Epithelial cell of esophagus (primary cell): ENCODE data around the gene ADAM17.
A peak's percentile ranks its signal among the peaks of the same experiment; 100 is the strongest.
"Not testable (repeated sequence)": the region's sequence is repeated elsewhere in the genome, so short reads cannot be mapped to it uniquely, and the experiment has no call there.

ENCODE experiments used
- DNase-seq: peaks from one replicate; pipeline ENCODE4 v3.0.0; 2010; ENCODE audit warnings: low read depth
- H3K4me3 ChIP-seq: 2 replicates; pipeline ENCODE4 v1.5.1; 2011; ENCODE audit warnings: mild to moderate bottlenecking, low read length, control low read depth
- CTCF ChIP-seq: IDR thresholded peaks from 2 replicates; pipeline ENCODE4 v1.5.1; 2011; ENCODE audit warnings: low read depth, mild to moderate bottlenecking, low read length, control low read depth, inconsistent platforms; ENCODE audit not compliant: insufficient read depth; ENCODE audit errors: missing control alignments

Gene ADAM17

DNA sequence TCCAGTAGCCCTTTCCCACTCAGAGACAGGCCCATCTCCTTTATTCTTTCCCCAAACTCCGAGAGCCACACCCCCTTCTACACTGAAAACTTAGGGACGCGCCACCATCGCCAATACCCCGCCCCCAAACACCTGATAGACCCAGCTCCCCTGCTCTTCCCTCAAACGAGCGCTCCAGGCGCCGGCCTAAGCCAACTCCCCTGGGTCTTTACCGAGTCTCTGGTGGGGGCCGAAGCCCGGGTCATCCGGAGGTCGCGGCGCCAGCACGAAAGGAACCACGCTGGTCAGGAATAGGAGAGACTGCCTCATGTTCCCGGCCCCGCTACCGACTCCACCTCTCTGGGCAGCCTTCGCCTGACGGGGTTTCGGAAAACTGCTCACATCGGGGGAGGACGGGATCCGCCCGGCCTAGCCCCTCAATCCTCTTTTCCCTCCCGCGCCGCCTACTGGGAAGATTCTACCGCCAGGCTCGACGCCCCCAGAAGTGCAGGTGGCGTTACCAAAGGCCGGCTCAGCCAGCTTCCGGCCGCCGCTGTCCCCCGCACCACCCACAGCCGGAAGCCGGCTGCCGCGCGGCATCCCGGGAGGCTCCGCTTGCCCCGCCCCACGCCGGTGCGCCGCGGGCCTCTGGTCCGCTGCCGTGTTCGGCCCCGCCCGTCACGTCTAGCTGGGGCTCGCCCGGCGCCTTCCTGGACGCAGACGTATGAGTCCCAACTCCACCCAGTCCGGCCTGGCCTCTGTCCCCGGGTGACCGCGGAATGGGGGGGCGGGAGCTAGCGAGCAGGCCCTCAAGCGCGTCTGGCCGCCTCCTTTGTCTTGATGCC is at the start of gene ADAM17:
TSS of gene ADAM17 (minus strand) at position 534 of the 824 bp plus-strand sequence. CDS start at position 309, 225 bp downstream.
- TF ChIP-seq CTCF: peak; percentile 44
- DNase-seq: peak; percentile 98
- H3K4me3 ChIP-seq: peak within 1 kb of the TSS; percentile 67

DNA sequence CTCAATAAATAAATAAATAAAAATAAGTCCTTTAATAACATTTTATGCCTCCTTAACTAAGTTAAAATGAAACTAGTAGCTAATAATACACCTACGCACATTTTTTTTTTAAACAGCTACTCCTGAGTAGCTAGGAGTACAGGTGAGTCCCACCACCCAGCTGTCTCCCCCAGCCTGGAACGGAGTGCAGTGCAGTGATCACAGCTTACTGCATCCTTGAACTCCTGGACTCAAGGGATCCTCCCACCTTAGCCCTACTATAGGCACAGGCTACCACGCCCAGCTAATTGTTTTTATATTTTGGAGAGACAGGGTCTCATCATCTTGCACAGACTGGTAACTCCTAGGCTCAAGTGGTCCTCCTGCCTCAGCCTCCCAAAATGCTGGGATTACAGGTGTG is 46.8 kb upstream of the ADAM17 start:
- TF ChIP-seq CTCF: no peak
- no peak overlapping the region for H3K4me3 ChIP-seq
- DNase-seq: no peak

- no peak for DNase-seq
Observed at GRCh38 chr2:9601397-9601796, 45.8 kb upstream of the ADAM17 start.

GRCh38 chr2:9599430-9599829 is 43.8 kb upstream of the ADAM17 start:
- no peak overlapping the region for H3K4me3 ChIP-seq
- no peak for DNase-seq
- TF ChIP-seq CTCF: no peak

More at GRCh38 chr2:9601397-9601796, 45.8 kb upstream of the ADAM17 start:
- H3K4me3 ChIP-seq: no peak overlapping the region
- TF ChIP-seq CTCF: no peak

GRCh38 chr2:9596621-9597311 is 41.1 kb upstream of the ADAM17 start:
- H3K4me3 ChIP-seq: no peak overlapping the region
- DNase-seq: no peak
- TF ChIP-seq CTCF: no peak

- DNase-seq: no peak
- no peak for TF ChIP-seq CTCF
- H3K4me3 ChIP-seq: no peak overlapping the region
Observed at GRCh38 chr2:9595746-9596145, 40.1 kb upstream of the ADAM17 start.

DNA sequence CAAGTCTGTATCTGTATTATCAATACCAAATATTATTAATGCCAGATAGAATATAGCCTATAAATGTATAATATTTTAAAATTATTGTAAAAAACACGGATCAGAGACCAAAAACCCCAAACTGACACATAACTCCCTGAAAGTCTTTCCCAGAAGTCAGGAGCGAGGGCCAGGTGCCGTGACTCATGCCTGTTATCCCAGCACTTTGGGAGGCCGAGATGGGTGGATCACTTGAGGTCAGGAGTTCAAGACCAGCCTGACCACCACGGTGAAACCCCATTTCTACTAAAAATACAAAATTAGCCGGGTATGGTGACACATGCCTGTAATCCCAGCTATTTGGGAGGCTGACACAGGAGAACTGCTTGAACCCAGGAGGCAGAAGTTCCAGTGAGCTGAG is 39.6 kb upstream of the ADAM17 start:
- DNase-seq, H3K4me3 ChIP-seq: not testable (repeated sequence)
